Measurements from ENCODE around the gene ZNF521.

Gene ZNF521

DNA sequence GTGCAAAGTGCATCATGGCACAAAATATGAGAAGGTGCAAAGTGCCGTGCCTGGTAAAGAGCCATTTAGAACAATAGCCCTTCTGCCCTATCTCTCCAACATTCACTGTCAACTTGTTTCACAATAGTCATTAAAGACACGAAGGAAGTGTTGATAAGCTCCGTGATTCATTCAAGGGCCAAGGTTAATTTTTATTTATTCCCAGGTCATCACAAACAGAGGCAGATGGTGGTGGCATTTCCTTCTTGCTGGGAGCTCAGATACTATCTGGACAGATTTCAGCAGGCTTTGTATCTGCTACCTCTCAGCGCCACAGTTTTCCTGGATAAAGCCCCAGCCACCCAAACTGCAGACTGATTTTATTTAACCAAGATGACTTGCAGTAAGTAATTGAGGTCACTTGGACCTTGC is 309.3 kb downstream of the ZNF521 start (continued):
- TF ChIP-seq, protein P1, sequence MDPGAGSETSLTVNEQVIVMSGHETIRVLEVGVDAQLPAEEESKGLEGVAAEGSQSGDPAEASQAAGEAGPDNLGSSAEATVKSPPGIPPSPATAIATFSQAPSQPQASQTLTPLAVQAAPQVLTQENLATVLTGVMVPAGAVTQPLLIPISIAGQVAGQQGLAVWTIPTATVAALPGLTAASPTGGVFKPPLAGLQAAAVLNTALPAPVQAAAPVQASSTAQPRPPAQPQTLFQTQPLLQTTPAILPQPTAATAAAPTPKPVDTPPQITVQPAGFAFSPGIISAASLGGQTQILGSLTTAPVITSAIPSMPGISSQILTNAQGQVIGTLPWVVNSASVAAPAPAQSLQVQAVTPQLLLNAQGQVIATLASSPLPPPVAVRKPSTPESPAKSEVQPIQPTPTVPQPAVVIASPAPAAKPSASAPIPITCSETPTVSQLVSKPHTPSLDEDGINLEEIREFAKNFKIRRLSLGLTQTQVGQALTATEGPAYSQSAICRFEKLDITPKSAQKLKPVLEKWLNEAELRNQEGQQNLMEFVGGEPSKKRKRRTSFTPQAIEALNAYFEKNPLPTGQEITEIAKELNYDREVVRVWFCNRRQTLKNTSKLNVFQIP (CRISPR knock-in tag; IDR thresholded peaks at IDR 0.05; ENCODE audit: borderline replicate concordance, low read depth), result no peak
- TF ChIP-seq RARB (CRISPR knock-in tag; IDR thresholded peaks at IDR 0.05) (no peak), ZFP3 (CRISPR knock-in tag; IDR thresholded peaks at IDR 0.05) (no peak), ISL1 (CRISPR knock-in tag; IDR thresholded peaks at IDR 0.05) (no peak), OSR1 (CRISPR knock-in tag; IDR thresholded peaks at IDR 0.05) (no peak), SNAI2 (CRISPR knock-in tag; IDR thresholded peaks at IDR 0.05) (no peak), TCF4 (CRISPR knock-in tag; IDR thresholded peaks at IDR 0.05; ENCODE audit: borderline replicate concordance) (no peak; the same call in 1 of the 2 replicates)

DNA sequence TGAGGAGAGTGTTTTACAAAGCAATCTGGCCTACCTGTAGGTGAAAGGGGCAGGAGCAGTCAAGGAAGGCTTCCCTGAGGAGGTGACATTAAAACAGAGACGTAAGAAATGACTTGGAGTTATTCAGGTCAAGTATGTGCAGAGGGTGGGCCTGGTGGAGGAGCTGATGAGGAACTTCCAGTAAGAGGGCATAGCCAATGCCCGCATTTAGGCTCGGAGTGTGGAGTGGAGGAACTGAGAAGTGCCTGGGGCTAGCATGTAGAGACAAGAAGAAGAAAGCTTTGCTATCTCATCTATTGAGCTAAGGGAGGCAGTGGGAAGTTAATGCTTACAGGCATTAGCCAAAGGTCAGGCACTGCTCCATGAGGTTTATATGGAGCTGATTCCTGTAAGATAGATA is 312.2 kb downstream of the ZNF521 start:
- no peak for ATAC-seq
- TF ChIP-seq SNAI2 (CRISPR knock-in tag; IDR thresholded peaks at IDR 0.05), result no peak
- no peak for TF ChIP-seq ZFP30 (CRISPR knock-in tag; IDR thresholded peaks at IDR 0.05)
- no peak for TF ChIP-seq TOX (CRISPR knock-in tag; IDR thresholded peaks at IDR 0.05; ENCODE audit: borderline replicate concordance)
- TF ChIP-seq ZNF70 (CRISPR knock-in tag; IDR thresholded peaks at IDR 0.05), result no peak
- no peak for TF ChIP-seq ZNF8 (CRISPR knock-in tag; IDR thresholded peaks at IDR 0.05)
- TF ChIP-seq ISL1 (CRISPR knock-in tag; IDR thresholded peaks at IDR 0.05), result no peak

DNA sequence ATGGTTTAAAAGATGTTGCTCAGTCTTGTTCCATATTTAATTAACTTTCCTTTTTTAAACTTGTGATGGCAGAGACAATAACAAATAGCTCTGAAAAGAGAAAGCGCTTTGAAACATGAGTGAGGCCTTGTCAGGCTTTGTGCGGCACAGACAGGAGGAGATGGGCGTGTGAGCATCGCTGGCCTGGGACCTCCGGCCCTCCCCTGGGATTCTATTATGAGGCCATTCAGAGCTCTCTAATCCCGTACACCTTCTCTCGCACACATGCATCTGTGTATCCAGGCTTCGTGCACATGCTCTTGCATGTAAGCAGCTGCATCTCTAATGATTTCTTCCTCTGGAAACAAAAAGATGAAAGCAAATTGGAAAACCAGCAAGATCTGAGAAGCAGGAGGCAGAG is 313.7 kb downstream of the ZNF521 start:
- TF ChIP-seq, protein P2, sequence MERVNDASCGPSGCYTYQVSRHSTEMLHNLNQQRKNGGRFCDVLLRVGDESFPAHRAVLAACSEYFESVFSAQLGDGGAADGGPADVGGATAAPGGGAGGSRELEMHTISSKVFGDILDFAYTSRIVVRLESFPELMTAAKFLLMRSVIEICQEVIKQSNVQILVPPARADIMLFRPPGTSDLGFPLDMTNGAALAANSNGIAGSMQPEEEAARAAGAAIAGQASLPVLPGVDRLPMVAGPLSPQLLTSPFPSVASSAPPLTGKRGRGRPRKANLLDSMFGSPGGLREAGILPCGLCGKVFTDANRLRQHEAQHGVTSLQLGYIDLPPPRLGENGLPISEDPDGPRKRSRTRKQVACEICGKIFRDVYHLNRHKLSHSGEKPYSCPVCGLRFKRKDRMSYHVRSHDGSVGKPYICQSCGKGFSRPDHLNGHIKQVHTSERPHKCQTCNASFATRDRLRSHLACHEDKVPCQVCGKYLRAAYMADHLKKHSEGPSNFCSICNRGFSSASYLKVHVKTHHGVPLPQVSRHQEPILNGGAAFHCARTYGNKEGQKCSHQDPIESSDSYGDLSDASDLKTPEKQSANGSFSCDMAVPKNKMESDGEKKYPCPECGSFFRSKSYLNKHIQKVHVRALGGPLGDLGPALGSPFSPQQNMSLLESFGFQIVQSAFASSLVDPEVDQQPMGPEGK (CRISPR knock-in tag; IDR thresholded peaks at IDR 0.05; ENCODE audit: borderline replicate concordance), result no peak
- TF ChIP-seq, protein P3, sequence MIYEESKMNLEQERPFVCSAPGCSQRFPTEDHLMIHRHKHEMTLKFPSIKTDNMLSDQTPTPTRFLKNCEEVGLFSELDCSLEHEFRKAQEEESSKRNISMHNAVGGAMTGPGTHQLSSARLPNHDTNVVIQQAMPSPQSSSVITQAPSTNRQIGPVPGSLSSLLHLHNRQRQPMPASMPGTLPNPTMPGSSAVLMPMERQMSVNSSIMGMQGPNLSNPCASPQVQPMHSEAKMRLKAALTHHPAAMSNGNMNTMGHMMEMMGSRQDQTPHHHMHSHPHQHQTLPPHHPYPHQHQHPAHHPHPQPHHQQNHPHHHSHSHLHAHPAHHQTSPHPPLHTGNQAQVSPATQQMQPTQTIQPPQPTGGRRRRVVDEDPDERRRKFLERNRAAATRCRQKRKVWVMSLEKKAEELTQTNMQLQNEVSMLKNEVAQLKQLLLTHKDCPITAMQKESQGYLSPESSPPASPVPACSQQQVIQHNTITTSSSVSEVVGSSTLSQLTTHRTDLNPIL (CRISPR knock-in tag; IDR thresholded peaks at IDR 0.05; ENCODE audit: low read depth), result no peak
- TF ChIP-seq SNAI2 (CRISPR knock-in tag; IDR thresholded peaks at IDR 0.05), result no peak
- no peak for TF ChIP-seq GLIS3 (CRISPR knock-in tag; IDR thresholded peaks at IDR 0.05)
- TF ChIP-seq ZFP3 (CRISPR knock-in tag; IDR thresholded peaks at IDR 0.05), result no peak
- TF ChIP-seq ZNF70 (CRISPR knock-in tag; IDR thresholded peaks at IDR 0.05), result no peak
- TF ChIP-seq ESRRG (CRISPR knock-in tag; IDR thresholded peaks at IDR 0.05), result no peak
- TF ChIP-seq PPARA (CRISPR knock-in tag; IDR thresholded peaks at IDR 0.05; ENCODE audit: borderline replicate concordance), result no peak
- TF ChIP-seq OSR1 (CRISPR knock-in tag; IDR thresholded peaks at IDR 0.05), result no peak
- TF ChIP-seq, protein P1 (CRISPR knock-in tag; IDR thresholded peaks at IDR 0.05; ENCODE audit: borderline replicate concordance, low read depth), result no peak
- no peak for TF ChIP-seq ZNF565 (CRISPR knock-in tag; conservative IDR thresholded peaks at IDR 0.05; ENCODE audit: low read depth)
- no peak for TF ChIP-seq ZNF8 (CRISPR knock-in tag; IDR thresholded peaks at IDR 0.05)
- no peak for TF ChIP-seq CSDC2 (CRISPR knock-in tag; IDR thresholded peaks at IDR 0.05)
- TF ChIP-seq RARB (CRISPR knock-in tag; IDR thresholded peaks at IDR 0.05), result no peak
- no peak for TF ChIP-seq ISL1 (CRISPR knock-in tag; IDR thresholded peaks at IDR 0.05)
- no peak for TF ChIP-seq TSHZ2 (CRISPR knock-in tag; IDR thresholded peaks at IDR 0.05)
- TF ChIP-seq ARNTL (CRISPR knock-in tag; IDR thresholded peaks at IDR 0.05; ENCODE audit: borderline replicate concordance, low read depth), result no peak
- no peak for TF ChIP-seq TOX (CRISPR knock-in tag; IDR thresholded peaks at IDR 0.05; ENCODE audit: borderline replicate concordance)
- TF ChIP-seq BACH2 (CRISPR knock-in tag; IDR thresholded peaks at IDR 0.05; ENCODE audit: borderline replicate concordance), result no peak
- TF ChIP-seq ZFP30 (CRISPR knock-in tag; IDR thresholded peaks at IDR 0.05), result no peak
- no peak for ATAC-seq

Measured in SK-N-SH treated with all-trans-retinoic acid at 6 μM for 48 hours (cell line).